T-helper 17 cell (primary cell): ENCODE measurements around the gene ABHD14A. TPM values are rescaled to one million over a fixed set of nuclear protein-coding genes. Genes with fewer than 3 reads are reported as not detected.

Experiments used
- ATAC-seq: fragments of 150-1000 bp; cut with Tn5 transposase; 2 replicates; pipeline ENCODE4 v1.10.0; 2021; ENCODE audit warnings: mild to moderate bottlenecking, moderate library complexity
- DNase-seq, 3 donors: peaks; one replicate each; pipeline versions ENCODE4 v3.0.0 to v3.0.0-alpha.2; 2020 to 2021
- H3K9me3 ChIP-seq: one replicate; pipeline ENCODE4 v1.7.0; 2013; ENCODE audit warnings: low read length, mild to moderate bottlenecking; ENCODE audit not compliant: control insufficient read depth, poor library complexity, severe bottlenecking
- H3K27ac Mint-ChIP-seq: one replicate; pipeline ENCODE4 v1.8.0; 2022; ENCODE audit warnings: mild to moderate bottlenecking, moderate library complexity, mixed read lengths
- H3K27me3 Mint-ChIP-seq: one replicate; pipeline ENCODE4 v1.8.0; 2022; ENCODE audit warnings: mixed read lengths
- H3K36me3 Mint-ChIP-seq: one replicate; pipeline ENCODE4 v1.8.0; 2022; ENCODE audit warnings: low read depth, mixed read lengths
- H3K4me1 Mint-ChIP-seq: one replicate; pipeline ENCODE4 v1.8.0; 2022; ENCODE audit warnings: mild to moderate bottlenecking, mixed read lengths
- H3K4me3 Mint-ChIP-seq: one replicate; pipeline ENCODE4 v1.8.0; 2022; ENCODE audit warnings: mild to moderate bottlenecking, moderate library complexity, mixed read lengths
- total RNA-seq, 4 donors: library from RNA in 2 of 4; stranded (reverse) in 2 of 4; gene quantifications; one replicate each; pipeline ENCODE4 v1.2.3 and lab custom pipeline; 2022 to 2026

The ABHD14A gene
- total RNA-seq, 2 donors from 2014 or later: 13.9 to 14.6 TPM

DNA sequence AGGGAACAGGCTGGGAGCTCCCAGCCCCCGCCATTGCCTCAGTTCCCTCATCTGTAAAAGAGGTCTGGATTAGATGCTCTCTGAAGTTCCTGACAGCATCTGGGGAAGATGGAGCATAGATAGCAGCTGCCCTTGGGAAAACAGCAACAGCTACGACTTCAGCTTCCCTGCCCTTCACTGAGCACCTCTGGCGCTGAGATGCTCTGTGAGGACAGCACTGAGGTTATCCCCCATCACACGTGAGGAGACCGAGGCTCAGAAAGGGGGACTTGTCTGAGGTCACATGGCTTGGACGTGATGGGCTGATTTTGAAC lies 31.9 kb downstream of the ABHD14A start:
- H3K9me3 ChIP-seq: no peaks in the 10 kb centered on the region
- Mint-ChIP-seq H3K36me3 (no peaks in the 10 kb centered on the region), H3K4me3 (no peak overlapping the region), H3K27ac (no peak overlapping the region), H3K4me1 (peaks cover 6% of the 10 kb centered on the region), H3K27me3 (no peaks in the 10 kb centered on the region)
- DNase-seq (no peak), ATAC-seq (no peak)

DNA sequence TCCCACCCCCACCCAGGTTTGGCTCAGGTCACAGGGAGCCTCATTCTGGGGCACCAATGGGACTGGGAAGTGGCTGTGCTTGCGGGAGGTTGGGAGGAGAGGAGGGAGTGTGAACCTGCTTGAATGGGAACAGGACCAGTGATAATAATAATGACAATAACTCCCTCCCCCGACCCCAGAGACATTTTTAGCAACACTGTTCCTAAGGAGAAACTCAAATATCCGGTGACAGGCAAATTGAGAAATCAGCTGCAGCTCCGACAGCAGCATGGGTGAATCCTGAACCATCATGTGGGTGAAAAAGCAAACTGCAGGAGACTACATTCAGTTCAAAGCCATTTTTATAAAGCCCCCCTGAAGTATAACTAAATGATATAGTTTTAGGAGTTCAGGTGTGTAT lies 32.4 kb downstream of the ABHD14A start:
- Mint-ChIP-seq H3K27ac (no peak overlapping the region), H3K36me3 (no peaks in the 10 kb centered on the region), H3K27me3 (no peaks in the 10 kb centered on the region), H3K4me3 (no peak overlapping the region), H3K4me1 (peaks cover 4% of the 10 kb centered on the region)
- no peaks in the 10 kb centered on the region for H3K9me3 ChIP-seq
- no peak for DNase-seq
- no peak for ATAC-seq

DNA sequence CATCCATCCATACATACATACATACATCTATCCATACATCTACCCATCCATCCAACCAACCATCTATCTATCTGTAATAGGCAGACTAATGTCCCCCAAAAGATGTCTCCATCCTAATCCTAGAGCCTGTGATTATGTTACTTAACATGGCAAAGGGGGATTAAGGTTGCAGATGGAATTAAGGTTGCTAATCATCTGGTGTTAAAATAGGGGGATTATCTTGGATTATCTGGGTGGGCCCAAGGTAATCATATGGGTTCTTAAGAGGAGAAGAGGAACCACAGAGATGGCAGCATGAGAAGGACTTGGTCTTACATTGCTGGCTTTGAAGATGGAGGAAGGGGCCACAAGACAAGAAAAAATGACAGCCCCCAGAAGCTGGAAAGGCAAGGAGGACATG lies 35.6 kb downstream of the ABHD14A start:
- Mint-ChIP-seq H3K36me3 (no peaks in the 10 kb centered on the region), H3K4me1 (peaks cover 6% of the 10 kb centered on the region), H3K4me3 (no peak overlapping the region), H3K27ac (no peak overlapping the region), H3K27me3 (no peaks in the 10 kb centered on the region)
- no peak for ATAC-seq
- H3K9me3 ChIP-seq: no peaks in the 10 kb centered on the region
- no peak for DNase-seq

DNA sequence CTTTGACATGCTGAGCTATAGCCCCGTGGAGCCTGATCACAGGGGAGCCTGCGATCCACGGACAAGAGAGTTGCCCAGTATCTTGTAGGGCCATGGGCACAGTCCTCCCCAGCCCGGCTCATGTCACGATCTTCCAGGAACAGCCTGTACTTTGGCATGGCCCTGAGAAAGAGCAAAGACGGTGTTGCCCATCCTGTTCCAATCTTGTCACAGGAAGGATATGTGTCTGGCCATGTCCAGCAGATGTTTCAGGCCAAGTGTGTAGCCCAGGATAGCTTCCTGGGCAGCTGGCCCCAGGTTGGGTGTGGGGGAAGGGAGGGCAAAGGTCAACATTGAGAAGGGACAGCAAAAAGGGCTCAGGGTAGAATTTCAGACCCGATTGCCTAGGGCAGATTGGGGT lies 37.8 kb downstream of the ABHD14A start:
- H3K36me3 Mint-ChIP-seq: no peaks in the 10 kb centered on the region
- peaks cover 4% of the 10 kb centered on the region for H3K4me1 Mint-ChIP-seq
- H3K4me3 Mint-ChIP-seq: no peak overlapping the region
- ATAC-seq: no peak
- no peak overlapping the region for H3K27ac Mint-ChIP-seq
- no peak for DNase-seq
- H3K9me3 ChIP-seq: no peaks in the 10 kb centered on the region
- no peaks in the 10 kb centered on the region for H3K27me3 Mint-ChIP-seq

DNA sequence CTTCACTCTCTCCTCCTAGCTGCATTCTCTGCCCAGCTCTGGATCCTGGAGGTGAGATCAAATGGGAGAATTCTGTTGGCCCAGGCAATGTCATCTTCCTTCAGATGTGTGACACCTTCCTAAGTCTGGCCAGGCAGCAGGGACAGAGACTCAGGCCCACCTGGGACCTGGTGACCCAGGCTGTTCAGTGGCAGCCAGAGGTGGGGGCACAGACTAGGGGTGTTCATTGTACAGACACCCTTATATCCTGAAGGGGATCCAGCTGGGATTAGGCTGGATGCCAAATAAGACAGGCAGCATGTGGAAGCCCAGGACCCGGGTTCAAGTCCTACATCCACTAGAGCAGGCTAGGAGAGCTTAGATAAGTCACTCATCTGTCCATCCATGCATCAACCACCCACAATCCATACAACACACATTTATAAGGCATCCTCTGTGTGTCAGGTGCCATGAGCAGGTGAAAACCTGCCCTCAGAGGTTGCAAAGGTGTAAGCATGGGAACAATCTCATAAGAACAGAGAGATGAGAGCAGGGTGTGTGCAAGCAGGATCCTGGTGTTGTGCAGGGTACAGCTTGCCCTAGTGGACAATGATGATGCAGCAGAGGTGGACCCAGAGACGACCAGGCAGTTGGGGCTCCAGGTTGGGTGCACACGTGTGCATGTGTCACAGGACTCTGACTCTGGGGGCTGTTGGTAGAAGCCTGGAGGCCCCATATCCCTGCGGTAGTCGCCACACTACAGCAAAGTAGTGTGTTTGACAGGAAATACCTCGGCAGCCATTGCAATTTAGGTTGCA lies 39.1 kb downstream of the ABHD14A start:
- Mint-ChIP-seq H3K4me3 (no peak overlapping the region), H3K4me1 (peaks cover 4% of the 10 kb centered on the region), H3K36me3 (no peaks in the 10 kb centered on the region), H3K27me3 (no peaks in the 10 kb centered on the region), H3K27ac (no peak overlapping the region)
- ATAC-seq (no peak), DNase-seq (no peak)
- H3K9me3 ChIP-seq: no peaks in the 10 kb centered on the region

DNA sequence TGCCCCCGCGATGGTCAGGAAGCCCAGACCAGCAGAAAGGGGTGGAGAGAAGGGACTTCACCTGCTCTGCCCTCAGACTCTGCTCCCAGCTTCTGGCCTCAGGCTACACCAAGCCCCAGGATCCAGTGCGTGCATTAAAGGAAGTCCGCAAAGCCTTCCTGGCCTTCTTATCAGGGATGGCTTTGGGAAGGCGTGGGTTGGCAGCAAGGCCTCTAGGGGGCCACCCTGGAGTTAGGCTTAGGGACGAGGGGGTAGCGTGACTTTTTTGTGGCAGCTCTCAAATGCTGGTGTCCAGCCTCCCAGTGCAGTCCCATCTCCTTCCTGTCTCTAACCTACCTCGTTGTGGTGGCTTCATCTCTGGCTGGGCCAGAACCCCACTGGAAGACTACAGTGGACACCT lies 39.7 kb downstream of the ABHD14A start:
- no peak for ATAC-seq
- Mint-ChIP-seq H3K27me3 (no peaks in the 10 kb centered on the region), H3K27ac (no peak overlapping the region), H3K4me3 (no peak overlapping the region), H3K4me1 (peaks cover 4% of the 10 kb centered on the region), H3K36me3 (no peaks in the 10 kb centered on the region)
- H3K9me3 ChIP-seq: no peaks in the 10 kb centered on the region
- no peak for DNase-seq

DNA sequence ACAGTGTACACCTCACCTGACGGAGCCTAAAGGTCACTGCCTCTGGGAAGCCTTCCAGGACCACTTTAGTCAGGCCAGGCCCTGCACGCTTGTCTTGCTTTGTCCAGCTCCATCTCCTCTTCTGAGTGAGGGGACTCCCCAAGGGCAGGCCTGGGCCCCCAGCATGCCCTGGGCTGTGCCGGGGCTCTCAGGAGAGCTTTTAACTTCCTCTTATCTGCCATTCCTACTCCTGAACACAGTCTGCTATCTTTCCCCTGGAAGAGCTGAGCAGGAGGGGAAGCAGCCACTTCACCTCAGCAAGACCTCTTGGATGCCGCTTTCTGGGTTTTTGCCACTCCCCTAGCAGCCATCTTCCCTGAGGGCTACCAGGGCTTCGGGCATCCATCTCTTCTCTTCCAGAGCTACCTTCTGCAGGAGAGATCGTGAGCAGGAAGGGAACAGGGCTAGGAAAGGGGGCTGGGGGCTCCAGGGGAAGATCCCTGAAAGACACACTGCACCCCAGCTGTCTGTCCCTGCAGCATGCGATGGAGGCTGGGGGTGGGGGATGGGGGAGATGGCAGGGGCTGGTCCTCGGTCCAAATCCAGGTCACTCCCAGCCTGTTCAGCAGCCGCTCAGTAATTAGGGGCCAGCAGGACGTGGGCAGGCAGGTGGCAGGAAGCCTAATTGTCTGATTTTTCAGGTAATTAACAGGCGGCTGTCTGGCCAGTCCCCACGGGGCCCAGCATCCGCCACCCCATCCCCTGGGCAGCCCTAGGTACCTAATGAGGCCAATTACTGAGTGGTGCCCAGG lies 40.8 kb downstream of the ABHD14A start:
- H3K9me3 ChIP-seq: no peaks in the 10 kb centered on the region
- Mint-ChIP-seq H3K27me3 (no peaks in the 10 kb centered on the region), H3K36me3 (no peaks in the 10 kb centered on the region), H3K27ac (no peak overlapping the region), H3K4me3 (no peak overlapping the region), H3K4me1 (peaks cover 4% of the 10 kb centered on the region)
- ATAC-seq (no peak), DNase-seq (no peak)

DNA sequence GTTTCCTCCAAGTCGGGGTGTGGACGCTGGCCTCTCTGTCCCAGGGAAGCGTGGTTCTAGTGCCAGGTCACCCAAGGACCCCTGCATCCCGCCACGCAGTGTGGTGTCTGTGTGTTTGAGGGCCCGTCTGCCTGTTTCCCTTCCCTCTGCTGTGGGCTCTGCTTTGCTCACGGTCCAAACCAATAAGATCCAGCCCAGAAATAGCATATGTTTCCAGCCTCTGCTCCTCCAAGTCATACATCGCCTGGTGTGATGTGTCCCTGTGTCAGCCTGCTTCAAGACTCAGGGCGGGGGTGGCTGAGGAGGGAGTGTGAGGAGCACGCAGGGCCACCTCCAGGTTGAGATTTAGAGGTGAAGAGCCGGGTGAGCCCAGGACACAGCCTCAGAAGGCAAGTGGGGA lies 42.7 kb downstream of the ABHD14A start:
- Mint-ChIP-seq H3K4me1 (peaks cover 9% of the 10 kb centered on the region), H3K27ac (no peak overlapping the region), H3K4me3 (no peak overlapping the region), H3K36me3 (no peaks in the 10 kb centered on the region), H3K27me3 (no peaks in the 10 kb centered on the region)
- DNase-seq: no peak
- no peak for ATAC-seq
- no peaks in the 10 kb centered on the region for H3K9me3 ChIP-seq

DNA sequence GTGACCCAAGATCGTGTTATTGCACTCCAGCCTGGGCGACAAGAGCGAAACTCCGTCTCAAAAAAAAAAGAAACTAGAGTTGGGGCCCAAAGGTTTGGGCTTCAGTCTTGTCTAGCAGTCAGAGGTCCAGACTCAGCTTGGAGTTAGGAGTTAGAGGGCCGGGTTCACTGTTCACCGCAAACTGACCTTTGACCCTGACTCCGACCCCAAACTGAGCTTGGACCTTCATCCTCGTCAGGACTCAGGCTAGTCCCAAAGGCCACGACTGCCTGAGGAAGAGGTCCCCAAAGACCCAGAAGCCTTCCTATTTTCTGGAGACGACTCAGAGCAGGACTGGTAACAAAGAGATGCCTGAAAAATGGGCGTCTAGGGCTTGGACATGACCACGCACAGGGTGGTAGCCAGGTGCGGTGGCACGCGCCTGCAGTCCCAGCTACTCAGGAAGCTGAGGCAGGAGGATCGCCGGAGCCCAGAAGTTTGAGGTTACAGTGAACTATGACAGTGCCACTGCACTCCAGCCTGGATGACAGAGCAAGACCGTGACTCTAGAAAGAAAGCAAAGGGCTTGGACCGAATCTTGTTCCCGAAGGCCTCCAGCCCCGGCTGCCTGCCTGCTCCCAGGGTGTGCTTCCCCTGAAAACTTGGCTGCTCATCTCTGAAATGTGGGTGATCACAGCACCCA lies 43.6 kb downstream of the ABHD14A start:
- Mint-ChIP-seq H3K36me3 (no peaks in the 10 kb centered on the region), H3K4me1 (peaks cover 13% of the 10 kb centered on the region), H3K27me3 (no peaks in the 10 kb centered on the region), H3K4me3 (no peak overlapping the region), H3K27ac (no peak overlapping the region)
- DNase-seq (no peak), ATAC-seq (no peak)
- H3K9me3 ChIP-seq: no peaks in the 10 kb centered on the region

DNA sequence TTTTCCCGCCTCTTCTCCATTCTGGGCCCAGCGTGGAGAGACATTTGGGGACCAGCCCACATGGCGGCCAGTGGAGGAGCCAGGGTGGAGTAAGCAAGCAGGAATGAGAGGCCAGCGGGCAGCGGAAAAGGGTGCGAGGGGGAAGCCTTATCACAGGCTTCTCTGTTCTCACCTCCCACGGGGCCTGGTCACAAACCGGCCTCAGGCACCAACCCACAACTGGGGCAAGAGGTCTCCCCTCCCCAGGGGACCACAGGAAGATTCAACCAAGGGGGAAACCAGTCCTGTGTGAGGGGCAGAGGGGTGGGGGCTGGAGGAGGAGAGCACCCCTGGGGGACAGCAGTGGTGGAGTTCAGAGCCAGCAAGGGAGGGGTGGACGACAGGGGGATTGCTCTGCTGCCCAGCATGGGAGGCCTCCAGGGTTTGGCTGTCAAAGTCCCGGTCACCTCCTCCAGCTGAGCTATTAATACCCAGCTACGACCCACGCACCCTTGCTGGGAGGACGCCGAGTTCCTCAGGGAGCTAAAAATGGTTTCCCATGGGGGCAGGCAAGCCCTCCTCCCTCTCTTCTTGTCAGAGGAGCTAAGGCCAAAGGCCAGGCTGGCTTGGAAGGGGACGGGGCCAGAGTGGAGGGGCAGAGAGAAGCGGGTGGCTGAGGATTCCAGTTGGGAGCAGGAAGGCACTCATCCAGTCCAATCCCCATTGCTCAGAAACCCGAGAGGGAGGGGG lies 44.7 kb downstream of the ABHD14A start:
- H3K4me1 Mint-ChIP-seq: peaks cover 17% of the 10 kb centered on the region
- ATAC-seq (no peak), DNase-seq (no peak)
- no peaks in the 10 kb centered on the region for H3K9me3 ChIP-seq
- H3K27ac Mint-ChIP-seq: peak overlapping the region; percentile 6
- no peaks in the 10 kb centered on the region for H3K36me3 Mint-ChIP-seq
- H3K27me3 Mint-ChIP-seq: no peaks in the 10 kb centered on the region
- no peak overlapping the region for H3K4me3 Mint-ChIP-seq

DNA sequence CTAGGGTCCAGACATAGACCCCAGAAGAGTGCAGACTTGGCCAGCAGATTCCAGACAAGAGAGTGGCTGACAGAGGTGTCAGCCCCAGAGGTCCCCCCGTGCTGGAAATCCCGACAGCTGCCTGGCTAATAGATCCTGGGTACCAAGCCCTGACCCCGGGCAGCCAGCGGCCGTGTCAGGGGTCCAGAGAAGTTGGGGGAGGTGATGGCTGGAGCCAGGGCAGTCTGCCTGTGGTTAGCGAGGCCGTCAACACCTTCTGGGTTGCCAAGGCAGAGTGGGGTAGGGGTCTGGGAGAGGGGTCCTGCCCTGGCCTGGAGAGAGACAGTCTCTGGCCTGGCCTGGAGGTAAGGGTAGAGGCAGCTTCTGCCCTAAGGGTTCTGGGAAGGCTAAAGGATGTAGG lies 45.9 kb downstream of the ABHD14A start:
- DNase-seq: no peak
- H3K36me3 Mint-ChIP-seq: no peaks in the 10 kb centered on the region
- H3K9me3 ChIP-seq: no peaks in the 10 kb centered on the region
- ATAC-seq: no peak
- H3K27ac Mint-ChIP-seq: no peak overlapping the region
- no peak overlapping the region for H3K4me3 Mint-ChIP-seq
- H3K27me3 Mint-ChIP-seq: no peaks in the 10 kb centered on the region
- H3K4me1 Mint-ChIP-seq: peaks cover 24% of the 10 kb centered on the region

DNA sequence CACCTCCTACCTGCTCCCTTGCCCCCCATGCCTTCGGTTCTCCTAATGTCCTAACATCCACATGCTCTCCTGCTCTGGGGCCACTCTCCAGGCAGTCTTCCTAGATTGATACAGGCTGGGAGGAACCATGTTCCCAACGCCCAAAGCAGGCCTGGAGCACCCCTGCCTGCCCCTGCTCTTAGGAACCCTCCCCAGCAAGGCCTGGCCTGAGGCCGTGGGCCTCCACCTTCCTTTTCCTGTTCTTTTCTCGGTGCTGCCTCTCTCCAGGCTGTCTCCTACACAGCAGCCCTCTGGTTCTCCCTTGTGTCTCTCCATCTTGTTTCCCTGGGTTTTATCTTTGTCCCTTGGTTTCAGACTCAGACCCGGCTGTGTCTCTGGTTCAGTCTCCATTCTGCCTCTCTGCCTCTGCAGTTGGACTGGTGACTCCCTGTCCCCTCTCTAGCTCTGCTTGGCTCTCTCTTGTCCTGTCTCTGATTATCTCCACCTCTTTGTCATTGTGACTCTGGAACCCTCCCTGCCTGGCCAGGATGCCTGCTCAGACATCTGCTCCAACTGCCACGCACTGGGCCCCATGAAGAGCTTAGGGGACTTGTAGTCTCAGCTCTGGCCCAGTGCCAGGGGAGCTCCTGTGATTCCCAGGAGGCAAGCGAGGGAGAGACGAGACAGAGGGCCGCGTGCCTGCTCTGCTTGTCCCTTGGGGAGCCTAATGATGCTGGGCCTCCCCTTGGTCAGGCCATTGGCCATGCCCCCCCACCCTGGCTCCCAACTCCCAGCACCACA lies 46.8 kb downstream of the ABHD14A start:
- H3K9me3 ChIP-seq: no peaks in the 10 kb centered on the region
- Mint-ChIP-seq H3K4me3 (no peak overlapping the region), H3K27me3 (no peaks in the 10 kb centered on the region), H3K36me3 (no peaks in the 10 kb centered on the region), H3K4me1 (peaks cover 30% of the 10 kb centered on the region), H3K27ac (peak overlapping the region; percentile 83)
- DNase-seq (no peak), ATAC-seq (no peak)
